ENCODE results near the gene SPINK1.

The SPINK1 gene, protein sequence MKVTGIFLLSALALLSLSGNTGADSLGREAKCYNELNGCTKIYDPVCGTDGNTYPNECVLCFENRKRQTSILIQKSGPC

GRCh38 chr5:147831465-147831864, at the start of gene SPINK1:
Gene SPINK1, minus strand, starts transcription at chr5:147831671. Its CDS starts 94 bp downstream, at chr5:147831577.
- TF ChIP-seq YY1 (IDR thresholded peaks at IDR 0.05; ENCODE audit: low read depth) (no peak), NFIC (IDR thresholded peaks at IDR 0.05) (no peak), CEBPB (IDR thresholded peaks at IDR 0.05) (no peak), TCF12 (IDR thresholded peaks at IDR 0.05; ENCODE audit: low read depth) (no peak), FOXM1 (IDR thresholded peaks at IDR 0.05; ENCODE audit: borderline replicate concordance, low read depth) (no peak), EP300 (IDR thresholded peaks at IDR 0.05; ENCODE audit: borderline replicate concordance) (no peak), CREB1 (IDR thresholded peaks at IDR 0.05; ENCODE audit: low read depth) (no peak), RAD21 (IDR thresholded peaks at IDR 0.05; ENCODE audit: low read depth) (no peak), TAF1 (IDR thresholded peaks at IDR 0.05; ENCODE audit: low read depth) (no peak), EGR1 (IDR thresholded peaks at IDR 0.05) (no peak)
- TF ChIP-seq, protein P1, sequence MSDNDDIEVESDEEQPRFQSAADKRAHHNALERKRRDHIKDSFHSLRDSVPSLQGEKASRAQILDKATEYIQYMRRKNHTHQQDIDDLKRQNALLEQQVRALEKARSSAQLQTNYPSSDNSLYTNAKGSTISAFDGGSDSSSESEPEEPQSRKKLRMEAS (IDR thresholded peaks at IDR 0.05) = no peak
- TF ChIP-seq, protein P2, sequence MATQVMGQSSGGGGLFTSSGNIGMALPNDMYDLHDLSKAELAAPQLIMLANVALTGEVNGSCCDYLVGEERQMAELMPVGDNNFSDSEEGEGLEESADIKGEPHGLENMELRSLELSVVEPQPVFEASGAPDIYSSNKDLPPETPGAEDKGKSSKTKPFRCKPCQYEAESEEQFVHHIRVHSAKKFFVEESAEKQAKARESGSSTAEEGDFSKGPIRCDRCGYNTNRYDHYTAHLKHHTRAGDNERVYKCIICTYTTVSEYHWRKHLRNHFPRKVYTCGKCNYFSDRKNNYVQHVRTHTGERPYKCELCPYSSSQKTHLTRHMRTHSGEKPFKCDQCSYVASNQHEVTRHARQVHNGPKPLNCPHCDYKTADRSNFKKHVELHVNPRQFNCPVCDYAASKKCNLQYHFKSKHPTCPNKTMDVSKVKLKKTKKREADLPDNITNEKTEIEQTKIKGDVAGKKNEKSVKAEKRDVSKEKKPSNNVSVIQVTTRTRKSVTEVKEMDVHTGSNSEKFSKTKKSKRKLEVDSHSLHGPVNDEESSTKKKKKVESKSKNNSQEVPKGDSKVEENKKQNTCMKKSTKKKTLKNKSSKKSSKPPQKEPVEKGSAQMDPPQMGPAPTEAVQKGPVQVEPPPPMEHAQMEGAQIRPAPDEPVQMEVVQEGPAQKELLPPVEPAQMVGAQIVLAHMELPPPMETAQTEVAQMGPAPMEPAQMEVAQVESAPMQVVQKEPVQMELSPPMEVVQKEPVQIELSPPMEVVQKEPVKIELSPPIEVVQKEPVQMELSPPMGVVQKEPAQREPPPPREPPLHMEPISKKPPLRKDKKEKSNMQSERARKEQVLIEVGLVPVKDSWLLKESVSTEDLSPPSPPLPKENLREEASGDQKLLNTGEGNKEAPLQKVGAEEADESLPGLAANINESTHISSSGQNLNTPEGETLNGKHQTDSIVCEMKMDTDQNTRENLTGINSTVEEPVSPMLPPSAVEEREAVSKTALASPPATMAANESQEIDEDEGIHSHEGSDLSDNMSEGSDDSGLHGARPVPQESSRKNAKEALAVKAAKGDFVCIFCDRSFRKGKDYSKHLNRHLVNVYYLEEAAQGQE (IDR thresholded peaks at IDR 0.05; ENCODE audit: low read depth) = no peak
- TF ChIP-seq, protein P3, sequence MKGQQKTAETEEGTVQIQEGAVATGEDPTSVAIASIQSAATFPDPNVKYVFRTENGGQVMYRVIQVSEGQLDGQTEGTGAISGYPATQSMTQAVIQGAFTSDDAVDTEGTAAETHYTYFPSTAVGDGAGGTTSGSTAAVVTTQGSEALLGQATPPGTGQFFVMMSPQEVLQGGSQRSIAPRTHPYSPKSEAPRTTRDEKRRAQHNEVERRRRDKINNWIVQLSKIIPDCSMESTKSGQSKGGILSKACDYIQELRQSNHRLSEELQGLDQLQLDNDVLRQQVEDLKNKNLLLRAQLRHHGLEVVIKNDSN (IDR thresholded peaks at IDR 0.05) = no peak

GRCh38 chr5:147880487-147880886, 49.0 kb upstream of the SPINK1 start:
- TF ChIP-seq ZBTB7A (IDR thresholded peaks at IDR 0.05; ENCODE audit: low read depth) = no peak
- no peak for TF ChIP-seq NFIC (IDR thresholded peaks at IDR 0.05)

- no peak for TF ChIP-seq CEBPB (IDR thresholded peaks at IDR 0.05)
- TF ChIP-seq ZBTB7A (IDR thresholded peaks at IDR 0.05; ENCODE audit: low read depth) = no peak
Measured at GRCh38 chr5:147879784-147880183, 48.3 kb upstream of the SPINK1 start.

GRCh38 chr5:147878066-147878759, 46.7 kb upstream of the SPINK1 start, which contains the start of gene SCGB3A2:
Gene SCGB3A2, plus strand, starts transcription at chr5:147878711. Its CDS starts 93 bp downstream, at chr5:147878804.
- TF ChIP-seq TAF1 (IDR thresholded peaks at IDR 0.05; ENCODE audit: low read depth) (no peak), TEAD4 (IDR thresholded peaks at IDR 0.05) (no peak), YY1 (IDR thresholded peaks at IDR 0.05; ENCODE audit: low read depth) (no peak), CREB1 (IDR thresholded peaks at IDR 0.05; ENCODE audit: low read depth) (no peak), RAD21 (IDR thresholded peaks at IDR 0.05; ENCODE audit: low read depth) (no peak), EP300 (IDR thresholded peaks at IDR 0.05; ENCODE audit: borderline replicate concordance) (no peak), ZBTB7A (IDR thresholded peaks at IDR 0.05; ENCODE audit: low read depth) (no peak), FOXM1 (IDR thresholded peaks at IDR 0.05; ENCODE audit: borderline replicate concordance, low read depth) (no peak), TCF12 (IDR thresholded peaks at IDR 0.05; ENCODE audit: low read depth) (no peak), EGR1 (IDR thresholded peaks at IDR 0.05) (no peak), NFIC (IDR thresholded peaks at IDR 0.05) (no peak), CEBPB (IDR thresholded peaks at IDR 0.05) (no peak)
- TF ChIP-seq, protein P3 (IDR thresholded peaks at IDR 0.05) = no peak
- TF ChIP-seq, protein P2 (IDR thresholded peaks at IDR 0.05; ENCODE audit: low read depth) = no peak
- TF ChIP-seq, protein P1 (IDR thresholded peaks at IDR 0.05) = no peak

GRCh38 chr5:147876626-147877025, 45.2 kb upstream of the SPINK1 start:
- TF ChIP-seq, protein P2 (IDR thresholded peaks at IDR 0.05; ENCODE audit: low read depth) = no peak
- TF ChIP-seq TAF1 (IDR thresholded peaks at IDR 0.05; ENCODE audit: low read depth) = no peak
- TF ChIP-seq YY1 (IDR thresholded peaks at IDR 0.05; ENCODE audit: low read depth) = no peak
- TF ChIP-seq EP300 (IDR thresholded peaks at IDR 0.05; ENCODE audit: borderline replicate concordance) = no peak
- no peak for TF ChIP-seq EGR1 (IDR thresholded peaks at IDR 0.05)
- no peak for TF ChIP-seq CEBPB (IDR thresholded peaks at IDR 0.05)
- TF ChIP-seq RAD21 (IDR thresholded peaks at IDR 0.05; ENCODE audit: low read depth) = no peak
- TF ChIP-seq TEAD4 (IDR thresholded peaks at IDR 0.05) = no peak
- TF ChIP-seq FOXM1 (IDR thresholded peaks at IDR 0.05; ENCODE audit: borderline replicate concordance, low read depth) = no peak
- TF ChIP-seq ZBTB7A (IDR thresholded peaks at IDR 0.05; ENCODE audit: low read depth) = no peak
- TF ChIP-seq CREB1 (IDR thresholded peaks at IDR 0.05; ENCODE audit: low read depth) = no peak
- TF ChIP-seq TCF12 (IDR thresholded peaks at IDR 0.05; ENCODE audit: low read depth) = no peak
- TF ChIP-seq, protein P3 (IDR thresholded peaks at IDR 0.05) = no peak
- TF ChIP-seq, protein P1 (IDR thresholded peaks at IDR 0.05) = no peak
- TF ChIP-seq NFIC (IDR thresholded peaks at IDR 0.05) = no peak

All from Ishikawa (cell line).